WTC11 (cell line): ENCODE measurements around the gene IL4I1. TPM values are rescaled to one million over a fixed set of nuclear protein-coding genes. Genes with fewer than 3 reads are reported as not detected.

Experiments used
- ATAC-seq: fragments of 200-7000 bp; cut with Tn5 transposase; 2 replicates; pipeline ENCODE4 v1.10.0; 2021; ENCODE audit warnings: mild to moderate bottlenecking, moderate library complexity
- CTCF ChIA-PET: fragments of 300-600 bp; sonication (Branson Sonifier 250); formaldehyde crosslinking; loops from one replicate; lab custom pipeline; 2021; ENCODE audit warnings: antibody characterized with exemption; lab: Charles Lee
- POLR2A ChIA-PET: fragments of 350-600 bp; sonication (Branson Sonifier 250); formaldehyde crosslinking; loops from one replicate; lab custom pipeline; 2021; ENCODE audit warnings: antibody characterized with exemption; lab: Charles Lee
- DNase-seq: peaks from one replicate; pipeline ENCODE4 v3.0.0; 2021; ENCODE audit warnings: low spot score
- H3K27ac Mint-ChIP-seq: 2 replicates; pipeline ENCODE4 v1.8.0; 2021; ENCODE audit warnings: mixed read lengths
- H3K27me3 Mint-ChIP-seq: 2 replicates; pipeline ENCODE4 v1.8.0; 2021; ENCODE audit warnings: low read depth, mild to moderate bottlenecking, moderate library complexity, mixed read lengths
- H3K36me3 Mint-ChIP-seq: 2 replicates; pipeline ENCODE4 v1.8.0; 2021; ENCODE audit warnings: mixed read lengths
- H3K4me1 Mint-ChIP-seq: 2 replicates; pipeline ENCODE4 v1.8.0; 2022; ENCODE audit warnings: mixed read lengths
- H3K4me3 Mint-ChIP-seq: 2 replicates; pipeline ENCODE4 v1.8.0; 2021; ENCODE audit warnings: mild to moderate bottlenecking, moderate library complexity, mixed read lengths
- H3K9me3 Mint-ChIP-seq: 2 replicates; pipeline ENCODE4 v1.8.0; 2021; ENCODE audit warnings: mixed read lengths
- CREM ChIP-seq: sonication (generic); formaldehyde crosslinking; IDR thresholded peaks from 2 replicates; pipeline ENCODE4 v1.8.1; 2022; ENCODE audit warnings: mild to moderate bottlenecking, missing genetic modification reagents, moderate library complexity
- E2F1 ChIP-seq: sonication (generic); formaldehyde crosslinking; IDR thresholded peaks from 2 replicates; pipeline ENCODE4 v1.8.0; 2022; ENCODE audit warnings: mild to moderate bottlenecking, missing genetic modification reagents
- E2F5 ChIP-seq: sonication (generic); formaldehyde crosslinking; IDR thresholded peaks from 2 replicates; pipeline ENCODE4 v1.8.1; 2022; ENCODE audit warnings: mild to moderate bottlenecking, moderate library complexity, missing genetic modification reagents
- ESRRA ChIP-seq: sonication (generic); formaldehyde crosslinking; IDR thresholded peaks from 2 replicates; pipeline ENCODE4 v1.8.1; 2022; ENCODE audit warnings: mild to moderate bottlenecking, missing genetic modification reagents, borderline replicate concordance
- GABPB1 ChIP-seq: sonication (generic); formaldehyde crosslinking; IDR thresholded peaks from 2 replicates; pipeline ENCODE4 v1.8.1; 2023; ENCODE audit warnings: mild to moderate bottlenecking, missing genetic modification reagents
- IRF2 ChIP-seq: sonication (generic); formaldehyde crosslinking; IDR thresholded peaks from 2 replicates; pipeline ENCODE4 v1.8.0; 2022; ENCODE audit warnings: low read depth, missing genetic modification reagents, borderline replicate concordance
- PRRX2 ChIP-seq: fragments of 250-450 bp; sonication (Bioruptor Pico); IDR thresholded peaks from 2 replicates; pipeline ENCODE4 v1.8.0; 2021; ENCODE audit warnings: mild to moderate bottlenecking
- RORB ChIP-seq: fragments of 250-450 bp; sonication (Bioruptor Pico); IDR thresholded peaks from 2 replicates; pipeline ENCODE4 v1.9.0; 2021; ENCODE audit warnings: mild to moderate bottlenecking
- USF2 ChIP-seq: sonication (generic); formaldehyde crosslinking; IDR thresholded peaks from 2 replicates; pipeline ENCODE4 v1.8.1; 2023; ENCODE audit warnings: mild to moderate bottlenecking, missing genetic modification reagents, moderate library complexity
- ZNF138 ChIP-seq: sonication (generic); formaldehyde crosslinking; conservative IDR thresholded peaks from 2 replicates; pipeline ENCODE4 v1.8.1; 2022; ENCODE audit warnings: mild to moderate bottlenecking, moderate library complexity, missing genetic modification reagents
- ZNF263 ChIP-seq: sonication (generic); formaldehyde crosslinking; IDR thresholded peaks from 2 replicates; pipeline ENCODE4 v1.8.1; 2022; ENCODE audit warnings: low read depth, mild to moderate bottlenecking, moderate library complexity, missing genetic modification reagents
- ZNF512 ChIP-seq: sonication (generic); formaldehyde crosslinking; IDR thresholded peaks from 2 replicates; pipeline ENCODE4 v1.8.1; 2022; ENCODE audit warnings: missing genetic modification reagents, borderline replicate concordance
- ZNF532 ChIP-seq: fragments of 250-450 bp; sonication (Bioruptor Pico); IDR thresholded peaks from 2 replicates; pipeline ENCODE4 v1.9.0; 2021; ENCODE audit warnings: mild to moderate bottlenecking, borderline replicate concordance
- ZNF671 ChIP-seq: fragments of 250-450 bp; sonication (Bioruptor Pico); IDR thresholded peaks from 2 replicates; pipeline ENCODE4 v1.8.0; 2021; ENCODE audit warnings: mild to moderate bottlenecking
- total RNA-seq: library from RNA; stranded (reverse); gene quantifications from 3 replicates; pipeline ENCODE4 v1.2.3, GENCODE V29; 2021
- TF ChIP-seq, protein P1 (sequence below): sonication (generic); formaldehyde crosslinking; IDR thresholded peaks from 2 replicates; pipeline ENCODE4 v1.8.1; 2023; ENCODE audit warnings: mild to moderate bottlenecking, moderate library complexity, missing genetic modification reagents
- TF ChIP-seq, protein P2 (sequence below): sonication (generic); formaldehyde crosslinking; IDR thresholded peaks from 2 replicates; pipeline ENCODE4 v1.8.1; 2023; ENCODE audit warnings: mild to moderate bottlenecking, missing genetic modification reagents
- TF ChIP-seq, protein P3 (sequence below): sonication (generic); formaldehyde crosslinking; IDR thresholded peaks from 2 replicates; pipeline ENCODE4 v1.8.0; 2022; ENCODE audit warnings: missing genetic modification reagents
- TF ChIP-seq, protein P4 (sequence below): sonication (generic); formaldehyde crosslinking; IDR thresholded peaks from 2 replicates; pipeline ENCODE4 v1.8.1; 2023; ENCODE audit warnings: mild to moderate bottlenecking, missing genetic modification reagents, moderate library complexity

Gene IL4I1
- total RNA-seq, 1 experiment from 2014 or later, result 0.83 TPM

DNA sequence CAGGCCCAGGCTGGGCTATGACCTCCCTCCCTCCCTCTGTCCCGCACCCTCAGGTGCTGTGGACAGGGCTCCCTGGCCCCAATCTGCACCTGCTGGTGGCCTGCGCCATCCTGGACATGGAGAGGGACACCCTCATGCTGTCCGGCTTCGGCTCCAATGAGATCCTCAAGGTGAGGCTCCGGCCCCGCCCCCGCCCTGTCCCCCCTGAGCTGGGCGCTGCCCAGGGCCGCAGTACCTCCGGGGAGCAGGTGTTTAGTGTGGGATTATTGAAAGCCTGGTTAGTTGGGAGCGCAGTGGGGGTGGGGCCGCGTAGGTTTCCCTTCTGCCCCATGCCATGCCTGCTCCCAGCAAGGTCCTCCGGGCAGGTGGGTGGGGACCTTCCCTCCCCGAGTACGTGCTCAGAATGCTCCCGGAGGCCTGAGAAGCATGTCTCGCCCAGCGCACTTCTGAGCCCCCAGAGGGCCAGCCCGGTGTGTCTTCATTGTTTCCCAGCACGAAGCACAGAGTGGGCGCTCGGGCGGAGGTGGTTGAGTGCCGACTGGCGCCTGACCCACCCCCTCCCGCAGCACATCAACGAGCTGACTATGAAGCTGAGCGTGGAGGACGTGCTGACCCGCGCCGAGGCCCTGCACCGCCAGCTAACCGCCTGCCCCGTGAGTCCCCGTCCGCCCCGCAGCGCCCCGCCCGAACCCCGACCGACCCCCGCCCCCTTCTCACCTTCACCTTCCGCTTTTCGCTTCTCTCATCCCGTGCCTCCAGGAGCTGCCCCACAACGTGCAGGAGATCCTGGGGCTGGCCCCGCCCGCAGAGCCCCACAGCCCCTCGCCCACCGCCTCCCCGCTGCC lies 8.8 kb downstream of the IL4I1 start (continued):
- no peak for TF ChIP-seq ZNF532
- TF ChIP-seq E2F5, result no peak
- TF ChIP-seq E2F1 (CRISPR knock-in tag), result no peak
- no peak for TF ChIP-seq IRF2 (CRISPR knock-in tag)
- no peak for TF ChIP-seq RORB (CRISPR knock-in tag)
- TF ChIP-seq, protein P1, sequence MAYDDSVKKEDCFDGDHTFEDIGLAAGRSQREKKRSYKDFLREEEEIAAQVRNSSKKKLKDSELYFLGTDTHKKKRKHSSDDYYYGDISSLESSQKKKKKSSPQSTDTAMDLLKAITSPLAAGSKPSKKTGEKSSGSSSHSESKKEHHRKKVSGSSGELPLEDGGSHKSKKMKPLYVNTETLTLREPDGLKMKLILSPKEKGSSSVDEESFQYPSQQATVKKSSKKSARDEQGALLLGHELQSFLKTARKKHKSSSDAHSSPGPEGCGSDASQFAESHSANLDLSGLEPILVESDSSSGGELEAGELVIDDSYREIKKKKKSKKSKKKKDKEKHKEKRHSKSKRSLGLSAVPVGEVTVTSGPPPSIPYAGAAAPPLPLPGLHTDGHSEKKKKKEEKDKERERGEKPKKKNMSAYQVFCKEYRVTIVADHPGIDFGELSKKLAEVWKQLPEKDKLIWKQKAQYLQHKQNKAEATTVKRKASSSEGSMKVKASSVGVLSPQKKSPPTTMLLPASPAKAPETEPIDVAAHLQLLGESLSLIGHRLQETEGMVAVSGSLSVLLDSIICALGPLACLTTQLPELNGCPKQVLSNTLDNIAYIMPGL (CRISPR knock-in tag), result no peak
- TF ChIP-seq ZNF138 (CRISPR knock-in tag), result no peak
- no peak for TF ChIP-seq ZNF263 (CRISPR knock-in tag)
- no peak for TF ChIP-seq ESRRA (CRISPR knock-in tag)

GRCh38 chr19:49887037-49887664 lies 9.5 kb downstream of the IL4I1 start:
- Mint-ChIP-seq H3K36me3 (peaks cover 45% of the 10 kb centered on the region), H3K4me3 (no peak overlapping the region), H3K27me3 (peaks cover 27% of the 10 kb centered on the region), H3K4me1 (peaks cover 11% of the 10 kb centered on the region), H3K27ac (no peak overlapping the region), H3K9me3 (no peaks in the 10 kb centered on the region)
- DNase-seq (no peak), ATAC-seq (no peak)
- ChIA-PET POLR2A (no interaction called here), CTCF (no interaction called here)
- TF ChIP-seq, protein P2, sequence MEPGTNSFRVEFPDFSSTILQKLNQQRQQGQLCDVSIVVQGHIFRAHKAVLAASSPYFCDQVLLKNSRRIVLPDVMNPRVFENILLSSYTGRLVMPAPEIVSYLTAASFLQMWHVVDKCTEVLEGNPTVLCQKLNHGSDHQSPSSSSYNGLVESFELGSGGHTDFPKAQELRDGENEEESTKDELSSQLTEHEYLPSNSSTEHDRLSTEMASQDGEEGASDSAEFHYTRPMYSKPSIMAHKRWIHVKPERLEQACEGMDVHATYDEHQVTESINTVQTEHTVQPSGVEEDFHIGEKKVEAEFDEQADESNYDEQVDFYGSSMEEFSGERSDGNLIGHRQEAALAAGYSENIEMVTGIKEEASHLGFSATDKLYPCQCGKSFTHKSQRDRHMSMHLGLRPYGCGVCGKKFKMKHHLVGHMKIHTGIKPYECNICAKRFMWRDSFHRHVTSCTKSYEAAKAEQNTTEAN (CRISPR knock-in tag), result no peak
- TF ChIP-seq GABPB1 (CRISPR knock-in tag) (no peak), CREM (CRISPR knock-in tag) (no peak), ZNF671 (no peak), ZNF512 (CRISPR knock-in tag) (no peak), PRRX2 (CRISPR knock-in tag) (no peak), USF2 (CRISPR knock-in tag) (no peak)
- TF ChIP-seq, protein P3, sequence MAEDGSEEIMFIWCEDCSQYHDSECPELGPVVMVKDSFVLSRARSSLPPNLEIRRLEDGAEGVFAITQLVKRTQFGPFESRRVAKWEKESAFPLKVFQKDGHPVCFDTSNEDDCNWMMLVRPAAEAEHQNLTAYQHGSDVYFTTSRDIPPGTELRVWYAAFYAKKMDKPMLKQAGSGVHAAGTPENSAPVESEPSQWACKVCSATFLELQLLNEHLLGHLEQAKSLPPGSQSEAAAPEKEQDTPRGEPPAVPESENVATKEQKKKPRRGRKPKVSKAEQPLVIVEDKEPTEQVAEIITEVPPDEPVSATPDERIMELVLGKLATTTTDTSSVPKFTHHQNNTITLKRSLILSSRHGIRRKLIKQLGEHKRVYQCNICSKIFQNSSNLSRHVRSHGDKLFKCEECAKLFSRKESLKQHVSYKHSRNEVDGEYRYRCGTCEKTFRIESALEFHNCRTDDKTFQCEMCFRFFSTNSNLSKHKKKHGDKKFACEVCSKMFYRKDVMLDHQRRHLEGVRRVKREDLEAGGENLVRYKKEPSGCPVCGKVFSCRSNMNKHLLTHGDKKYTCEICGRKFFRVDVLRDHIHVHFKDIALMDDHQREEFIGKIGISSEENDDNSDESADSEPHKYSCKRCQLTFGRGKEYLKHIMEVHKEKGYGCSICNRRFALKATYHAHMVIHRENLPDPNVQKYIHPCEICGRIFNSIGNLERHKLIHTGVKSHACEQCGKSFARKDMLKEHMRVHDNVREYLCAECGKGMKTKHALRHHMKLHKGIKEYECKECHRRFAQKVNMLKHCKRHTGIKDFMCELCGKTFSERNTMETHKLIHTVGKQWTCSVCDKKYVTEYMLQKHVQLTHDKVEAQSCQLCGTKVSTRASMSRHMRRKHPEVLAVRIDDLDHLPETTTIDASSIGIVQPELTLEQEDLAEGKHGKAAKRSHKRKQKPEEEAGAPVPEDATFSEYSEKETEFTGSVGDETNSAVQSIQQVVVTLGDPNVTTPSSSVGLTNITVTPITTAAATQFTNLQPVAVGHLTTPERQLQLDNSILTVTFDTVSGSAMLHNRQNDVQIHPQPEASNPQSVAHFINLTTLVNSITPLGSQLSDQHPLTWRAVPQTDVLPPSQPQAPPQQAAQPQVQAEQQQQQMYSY (CRISPR knock-in tag), result no peak
- TF ChIP-seq, protein P4, sequence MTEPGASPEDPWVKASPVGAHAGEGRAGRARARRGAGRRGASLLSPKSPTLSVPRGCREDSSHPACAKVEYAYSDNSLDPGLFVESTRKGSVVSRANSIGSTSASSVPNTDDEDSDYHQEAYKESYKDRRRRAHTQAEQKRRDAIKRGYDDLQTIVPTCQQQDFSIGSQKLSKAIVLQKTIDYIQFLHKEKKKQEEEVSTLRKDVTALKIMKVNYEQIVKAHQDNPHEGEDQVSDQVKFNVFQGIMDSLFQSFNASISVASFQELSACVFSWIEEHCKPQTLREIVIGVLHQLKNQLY, result no peak
